DND-41 (cell line): Measurements from ENCODE around the gene TAS2R16.

Experiments
- ATAC-seq: fragments of 200-7000 bp; cut with Tn5 transposase; 3 replicates; pipeline ENCODE4 v1.9.1; 2021; ENCODE audit warnings: low read depth; ENCODE audit not compliant: insufficient read depth
- DNase-seq: peaks from one replicate; pipeline ENCODE4 v3.0.0-alpha.2; 2020
- H2AFZ ChIP-seq: 2 replicates; pipeline ENCODE4 v1.6.0; 2012; ENCODE audit warnings: low read depth, low read length
- H3K27ac ChIP-seq: 2 replicates; pipeline ENCODE4 v1.5.1; 2012; ENCODE audit warnings: low read length, inconsistent platforms
- H3K27me3 ChIP-seq: fragments of 200-600 bp; sonication (generic); 2 replicates; pipeline ENCODE4 v1.6.0; 2012; ENCODE audit warnings: low read length, mild to moderate bottlenecking, inconsistent platforms; ENCODE audit not compliant: insufficient read depth, poor library complexity
- H3K36me3 ChIP-seq: 2 replicates; pipeline ENCODE4 v1.5.1; 2012; ENCODE audit warnings: low read length, inconsistent platforms; ENCODE audit not compliant: insufficient read depth
- H3K4me1 ChIP-seq: 2 replicates; pipeline ENCODE4 v1.5.1; 2012; ENCODE audit warnings: mild to moderate bottlenecking, low read length; ENCODE audit not compliant: insufficient read depth
- H3K4me2 ChIP-seq: 2 replicates; pipeline ENCODE4 v1.6.0; 2012; ENCODE audit warnings: mild to moderate bottlenecking, moderate library complexity, low read length, inconsistent platforms; ENCODE audit not compliant: insufficient read depth
- H3K4me3 ChIP-seq, 2 experiments: fragments of 200-600 bp in 1 of 2; shearing (Covaris generic) in 1 of 2; 2 replicates each; pipeline ENCODE4 v1.5.1; 2012 to 2016; ENCODE audit warnings: inconsistent platforms in 2 of 2, low read length in 2 of 2, mild to moderate bottlenecking in 2 of 2, low read depth in 1 of 2, moderate library complexity in 1 of 2
- H3K79me2 ChIP-seq: 2 replicates; pipeline ENCODE4 v1.6.0; 2012; ENCODE audit warnings: low read length, inconsistent platforms; ENCODE audit not compliant: insufficient read depth
- H3K9ac ChIP-seq: 2 replicates; pipeline ENCODE4 v1.6.0; 2012; ENCODE audit warnings: low read depth, mild to moderate bottlenecking, inconsistent platforms, low read length, moderate library complexity
- H3K9me3 ChIP-seq: 2 replicates; pipeline ENCODE4 v1.5.1; 2012; ENCODE audit warnings: low read length, moderate library complexity, mild to moderate bottlenecking, inconsistent platforms; ENCODE audit not compliant: insufficient read depth, severe bottlenecking
- H4K20me1 ChIP-seq: 2 replicates; pipeline ENCODE4 v1.6.0; 2012; ENCODE audit warnings: low read length; ENCODE audit not compliant: insufficient read depth
- EZH2 ChIP-seq: IDR thresholded peaks from 3 replicates; pipeline ENCODE4 v1.6.1; 2012; ENCODE audit warnings: borderline replicate concordance, low read depth, mild to moderate bottlenecking, moderate library complexity, low read length, inconsistent platforms; ENCODE audit not compliant: severe bottlenecking
- TF ChIP-seq, protein P1 (sequence below): IDR thresholded peaks from 2 replicates; pipeline ENCODE4 v1.5.1; 2012; ENCODE audit warnings: borderline replicate concordance, low read length, moderate library complexity, mild to moderate bottlenecking; ENCODE audit not compliant: poor library complexity, severe bottlenecking; ENCODE audit errors: extremely low read depth

The TAS2R16 gene

DNA sequence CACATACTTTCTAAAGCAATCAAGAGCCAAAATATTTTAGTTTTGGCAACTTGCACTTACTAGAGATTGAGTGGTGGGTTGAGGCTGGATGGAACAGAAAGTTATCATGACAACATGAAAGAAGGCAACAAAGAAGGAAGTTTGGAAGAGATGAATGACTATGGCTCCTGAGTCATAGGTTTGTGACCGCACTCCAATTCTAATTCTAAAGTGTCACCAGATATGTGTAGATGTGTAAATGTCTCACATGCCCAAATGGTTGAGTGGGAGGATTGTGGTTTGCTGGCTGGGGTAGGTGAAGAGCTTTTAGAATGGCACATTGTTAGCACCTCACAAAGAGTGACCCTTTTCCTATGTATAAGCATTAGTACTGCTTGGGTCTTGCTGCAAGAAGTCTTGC lies 20.2 kb downstream of the TAS2R16 start:
- no peak overlapping the region for H3K27ac ChIP-seq
- H3K4me2 ChIP-seq, result no peak overlapping the region
- H3K9me3 ChIP-seq, result no peaks in the 10 kb centered on the region
- no peak overlapping the region for H2AFZ ChIP-seq
- H3K4me1 ChIP-seq, result no peaks in the 10 kb centered on the region
- TF ChIP-seq, protein P1, sequence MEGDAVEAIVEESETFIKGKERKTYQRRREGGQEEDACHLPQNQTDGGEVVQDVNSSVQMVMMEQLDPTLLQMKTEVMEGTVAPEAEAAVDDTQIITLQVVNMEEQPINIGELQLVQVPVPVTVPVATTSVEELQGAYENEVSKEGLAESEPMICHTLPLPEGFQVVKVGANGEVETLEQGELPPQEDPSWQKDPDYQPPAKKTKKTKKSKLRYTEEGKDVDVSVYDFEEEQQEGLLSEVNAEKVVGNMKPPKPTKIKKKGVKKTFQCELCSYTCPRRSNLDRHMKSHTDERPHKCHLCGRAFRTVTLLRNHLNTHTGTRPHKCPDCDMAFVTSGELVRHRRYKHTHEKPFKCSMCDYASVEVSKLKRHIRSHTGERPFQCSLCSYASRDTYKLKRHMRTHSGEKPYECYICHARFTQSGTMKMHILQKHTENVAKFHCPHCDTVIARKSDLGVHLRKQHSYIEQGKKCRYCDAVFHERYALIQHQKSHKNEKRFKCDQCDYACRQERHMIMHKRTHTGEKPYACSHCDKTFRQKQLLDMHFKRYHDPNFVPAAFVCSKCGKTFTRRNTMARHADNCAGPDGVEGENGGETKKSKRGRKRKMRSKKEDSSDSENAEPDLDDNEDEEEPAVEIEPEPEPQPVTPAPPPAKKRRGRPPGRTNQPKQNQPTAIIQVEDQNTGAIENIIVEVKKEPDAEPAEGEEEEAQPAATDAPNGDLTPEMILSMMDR, result no peak
- TF ChIP-seq EZH2, result no peak
- DNase-seq, result no peak
- H3K36me3 ChIP-seq, result no peaks in the 10 kb centered on the region
- no peaks in the 10 kb centered on the region for H4K20me1 ChIP-seq
- no peak overlapping the region for H3K9ac ChIP-seq
- H3K4me3 ChIP-seq, result no peak overlapping the region
- H3K79me2 ChIP-seq, result no peaks in the 10 kb centered on the region
- H3K27me3 ChIP-seq, result no peaks in the 10 kb centered on the region
- ATAC-seq, result no peak

- H4K20me1 ChIP-seq, result no peaks in the 10 kb centered on the region
- H3K4me2 ChIP-seq, result no peak overlapping the region
- no peak for ATAC-seq
- no peaks in the 10 kb centered on the region for H3K4me1 ChIP-seq
- H3K9me3 ChIP-seq, result no peaks in the 10 kb centered on the region
- H2AFZ ChIP-seq, result no peak overlapping the region
- no peaks in the 10 kb centered on the region for H3K36me3 ChIP-seq
- TF ChIP-seq, protein P1, result no peak
- TF ChIP-seq EZH2, result no peak
- no peak overlapping the region for H3K27ac ChIP-seq
- no peak overlapping the region for H3K9ac ChIP-seq
- DNase-seq, result no peak
- H3K4me3 ChIP-seq, result no peak overlapping the region
- no peaks in the 10 kb centered on the region for H3K79me2 ChIP-seq
- H3K27me3 ChIP-seq, result no peaks in the 10 kb centered on the region
Measured at GRCh38 chr7:122974229-122974628, 21.3 kb downstream of the TAS2R16 start.

- H3K27ac ChIP-seq, result no peak overlapping the region
- H4K20me1 ChIP-seq, result no peaks in the 10 kb centered on the region
- no peak overlapping the region for H3K4me3 ChIP-seq
- H3K36me3 ChIP-seq, result no peaks in the 10 kb centered on the region
- no peak overlapping the region for H2AFZ ChIP-seq
- ATAC-seq, result no peak
- no peak for TF ChIP-seq EZH2
- TF ChIP-seq, protein P1, result no peak
- no peaks in the 10 kb centered on the region for H3K9me3 ChIP-seq
- no peak overlapping the region for H3K9ac ChIP-seq
- H3K4me2 ChIP-seq, result no peak overlapping the region
- H3K4me1 ChIP-seq, result no peaks in the 10 kb centered on the region
- H3K79me2 ChIP-seq, result no peaks in the 10 kb centered on the region
- no peak for DNase-seq
- no peaks in the 10 kb centered on the region for H3K27me3 ChIP-seq
Measured at GRCh38 chr7:122972056-122972455, 23.4 kb downstream of the TAS2R16 start.
